Astrocyte of the cerebellum (primary cell): ENCODE measurements around the gene SCN4B.

Experiments used
- DNase-seq: peaks from one replicate; pipeline ENCODE4 v3.0.0-alpha.2; 2011; ENCODE audit warnings: low read depth
- H3K4me3 ChIP-seq: 2 replicates; pipeline ENCODE4 v1.5.1; 2011; ENCODE audit warnings: mild to moderate bottlenecking, low read depth, low read length, moderate library complexity
- CTCF ChIP-seq: IDR thresholded peaks from 2 replicates; pipeline ENCODE4 v1.5.1; 2012; ENCODE audit warnings: low read length, low read depth, moderate library complexity, mild to moderate bottlenecking; ENCODE audit errors: missing control alignments
- in situ Hi-C: cut with HindIII; loops from 2 replicates; pipeline ENCODE4 v1.10.0; 2017; ENCODE audit warnings: low sequenced_read_pairs

SCN4B gene

DNA sequence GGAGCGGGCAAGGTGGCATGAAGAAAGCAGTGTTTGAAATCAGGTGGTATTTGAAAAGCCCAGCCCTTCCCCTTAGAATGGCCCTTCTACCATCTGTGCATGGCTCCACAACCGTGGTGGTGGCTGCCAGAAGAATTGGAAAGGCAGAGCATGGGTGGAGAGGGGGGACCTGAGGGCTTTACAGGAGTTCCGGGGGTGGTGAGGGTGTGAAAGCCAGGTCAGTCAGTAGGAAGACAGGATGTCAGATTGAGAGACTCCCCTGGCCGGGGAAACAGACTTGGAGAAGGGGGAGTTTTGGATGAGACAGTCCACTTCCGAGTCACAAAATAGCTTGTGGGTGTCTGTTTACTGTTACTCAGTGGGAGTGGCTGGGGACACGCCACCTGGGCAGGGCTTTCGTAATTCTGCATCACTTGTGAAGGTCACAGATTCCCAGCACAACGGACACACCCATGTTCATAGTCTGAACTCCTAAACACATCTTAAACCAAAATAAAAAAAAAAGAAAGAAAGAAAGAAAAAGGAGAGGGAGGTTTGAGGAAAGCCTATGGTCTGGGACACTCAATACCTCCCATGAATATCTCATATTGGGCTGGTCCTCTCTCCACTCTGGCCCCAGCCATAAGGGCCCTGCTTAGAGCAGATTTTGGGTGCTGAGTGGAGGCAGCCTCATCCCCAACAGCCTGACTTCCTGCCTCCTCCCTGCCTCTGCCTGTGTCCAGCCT, 41.4 kb downstream of the SCN4B start:
- no peak overlapping the region for H3K4me3 ChIP-seq
- in situ Hi-C loops = no loop called here
- TF ChIP-seq CTCF = no peak
- DNase-seq = no peak

- no peak for TF ChIP-seq CTCF
- no peak for DNase-seq
- in situ Hi-C loops = no loop called here
Observed at GRCh38 chr11:118109231-118109630, 43.4 kb downstream of the SCN4B start.

DNA sequence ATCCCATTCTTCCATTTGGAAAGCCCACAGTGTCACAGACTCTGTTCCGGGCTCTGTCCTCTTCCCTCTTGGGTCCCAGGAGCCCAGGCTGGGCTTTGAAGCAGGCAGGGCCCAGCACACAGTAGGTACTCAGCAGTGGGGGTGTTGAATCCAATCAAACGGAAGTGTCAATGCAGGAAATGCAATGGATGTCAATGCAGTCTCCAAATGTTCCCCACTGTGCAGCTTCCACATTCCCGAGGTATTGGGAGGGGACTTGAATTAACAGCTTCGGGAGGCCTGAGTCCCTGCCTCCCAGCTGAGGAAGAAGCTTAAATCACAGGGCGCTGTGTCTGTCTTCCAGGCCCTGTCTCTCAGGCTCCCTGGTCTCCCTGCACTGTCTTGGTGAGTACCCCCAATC, 44.1 kb downstream of the SCN4B start:
- no peak for TF ChIP-seq CTCF
- no peak overlapping the region for H3K4me3 ChIP-seq
- DNase-seq = no peak
- in situ Hi-C loops = no loop called here

More at GRCh38 chr11:118109231-118109630, 43.4 kb downstream of the SCN4B start:
- H3K4me3 ChIP-seq = no peak overlapping the region

DNA sequence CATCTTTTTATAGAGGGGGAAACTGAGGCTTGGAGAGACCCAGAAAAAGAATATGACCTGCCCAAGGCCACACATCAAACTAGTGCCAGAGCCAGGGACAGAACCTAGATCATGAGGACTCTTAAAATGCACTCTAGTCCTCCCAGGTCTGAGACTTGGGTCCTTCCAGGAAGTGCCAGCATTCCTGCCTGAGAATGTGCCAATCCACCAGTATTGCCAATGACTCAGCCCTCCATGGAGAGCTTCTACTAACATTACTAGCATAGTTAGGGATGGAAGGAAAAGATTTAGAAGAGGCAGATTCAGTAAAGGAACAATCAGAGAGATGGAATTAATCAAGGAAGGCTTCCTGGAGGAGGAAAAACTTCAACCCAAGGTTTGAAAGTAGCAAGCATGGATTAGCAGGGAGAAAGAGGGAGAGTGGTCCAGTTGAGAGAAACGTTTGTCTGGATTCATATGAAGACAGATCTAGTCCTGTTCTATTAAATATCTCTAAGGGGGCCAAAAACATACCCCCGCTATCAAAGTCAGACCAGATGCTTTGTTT, 45.8 kb downstream of the SCN4B start:
- H3K4me3 ChIP-seq = no peak overlapping the region
- no peak for TF ChIP-seq CTCF
- DNase-seq = no peak
- in situ Hi-C loops = no loop called here

DNA sequence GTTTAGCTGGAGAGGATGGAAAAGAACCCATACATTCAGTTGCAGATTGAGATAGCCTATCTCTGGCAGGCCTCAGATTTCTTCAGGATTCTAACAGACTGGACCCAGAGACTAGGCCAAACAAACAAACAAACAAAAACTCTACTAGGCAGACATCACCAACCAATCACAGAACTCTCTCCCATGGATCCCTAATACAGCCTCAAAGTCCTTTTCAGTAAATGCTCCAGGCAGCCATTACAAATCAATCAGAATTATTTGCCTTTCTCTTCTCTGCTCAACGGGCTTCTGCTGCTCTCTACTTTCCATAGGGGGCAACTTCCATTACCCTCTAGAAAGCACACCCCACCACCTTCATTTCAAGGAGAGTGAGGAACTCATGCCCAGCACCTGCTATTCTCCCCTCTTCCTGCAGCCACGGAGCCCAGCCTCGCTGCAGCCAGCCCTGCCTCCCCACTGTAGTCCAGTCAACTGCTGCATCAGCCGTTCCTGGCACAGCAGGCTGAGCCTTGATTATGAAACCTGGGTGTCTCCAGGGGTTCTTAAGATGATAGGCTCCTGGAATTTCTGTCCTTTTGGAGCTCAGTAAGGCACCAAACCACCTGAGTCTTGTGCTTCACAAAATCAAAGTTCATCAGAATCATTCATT, 46.8 kb downstream of the SCN4B start:
- in situ Hi-C loops = no loop called here

GRCh38 chr11:118104491-118104890, 48.1 kb downstream of the SCN4B start:
- in situ Hi-C loops = no loop called here
- DNase-seq = no peak
- no peak overlapping the region for H3K4me3 ChIP-seq
- TF ChIP-seq CTCF = no peak

More for the DNA sequence above, 46.8 kb downstream of the SCN4B start:
- TF ChIP-seq CTCF = no peak
- DNase-seq = no peak
- no peak overlapping the region for H3K4me3 ChIP-seq
